Right renal pelvis (tissue), 4 donors: ENCODE results near the gene VPS13D. TPM values are rescaled to one million over a fixed set of nuclear protein-coding genes. Genes with fewer than 3 reads are reported as not detected.

ENCODE experiments used
- DNase-seq, 4 donors: peaks; one replicate each; pipeline ENCODE4 v3.0.0-alpha.2; 2013; ENCODE audit warnings: low read depth in 4 of 4, low spot score in 3 of 4, missing footprints in 1 of 4
- polyA plus RNA-seq, 4 donors: library from polyadenylated mRNA; unstranded; fragments of 120-200 nt; gene quantifications; one replicate each; pipeline ENCODE4 v1.2.1, GENCODE V29; 2013; ENCODE audit not compliant: insufficient read length in 4 of 4

The VPS13D gene
- polyA plus RNA-seq, 4 donors = 24.2 to 27.8 (median 26.3) TPM

DNA sequence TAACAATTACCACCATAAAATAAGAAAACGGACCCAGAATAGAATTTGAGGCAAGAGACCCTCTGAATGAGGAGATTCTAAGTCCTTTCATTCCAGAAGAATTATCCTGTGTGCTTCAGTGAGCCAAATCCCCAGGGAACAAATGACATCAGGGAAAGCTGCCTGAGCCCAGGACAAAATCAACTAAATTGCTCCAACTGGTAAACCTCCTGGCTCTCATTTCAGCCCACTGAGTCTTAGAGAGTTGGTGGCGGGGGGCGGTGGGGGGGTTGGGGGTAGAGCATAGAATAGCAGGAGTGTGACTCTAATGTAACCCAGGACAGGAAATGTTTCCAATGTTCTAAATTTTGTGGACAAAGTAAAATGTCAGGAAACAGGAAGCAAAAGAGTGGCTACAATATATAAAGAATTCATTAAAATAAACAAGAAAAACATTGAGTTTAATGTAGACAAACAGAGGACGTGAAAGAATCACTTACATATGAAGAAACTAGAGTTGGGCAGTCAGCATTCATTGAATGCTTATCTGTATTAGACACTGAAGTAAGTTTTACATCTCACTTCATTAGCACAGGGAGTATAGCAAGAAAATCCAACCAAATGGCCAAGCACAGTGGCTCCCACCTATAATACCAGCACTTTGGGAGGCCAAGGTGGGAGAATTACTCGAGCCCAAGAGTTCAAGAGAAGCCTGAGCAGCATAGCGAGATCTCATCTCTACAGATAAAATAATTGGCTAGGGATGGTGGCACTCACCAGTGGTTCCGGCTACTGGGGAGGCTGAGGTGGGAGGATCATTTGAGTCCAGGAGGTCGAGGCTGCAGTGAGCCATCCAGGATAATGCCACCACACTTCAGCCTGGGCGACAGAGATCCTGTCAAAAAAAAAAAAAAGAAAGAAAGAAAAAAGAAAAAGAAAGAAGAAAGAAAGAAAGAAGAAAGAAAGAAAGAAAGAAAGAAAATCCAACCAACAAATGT is 313.1 kb downstream of the VPS13D start:
- DNase-seq = no peak

DNA sequence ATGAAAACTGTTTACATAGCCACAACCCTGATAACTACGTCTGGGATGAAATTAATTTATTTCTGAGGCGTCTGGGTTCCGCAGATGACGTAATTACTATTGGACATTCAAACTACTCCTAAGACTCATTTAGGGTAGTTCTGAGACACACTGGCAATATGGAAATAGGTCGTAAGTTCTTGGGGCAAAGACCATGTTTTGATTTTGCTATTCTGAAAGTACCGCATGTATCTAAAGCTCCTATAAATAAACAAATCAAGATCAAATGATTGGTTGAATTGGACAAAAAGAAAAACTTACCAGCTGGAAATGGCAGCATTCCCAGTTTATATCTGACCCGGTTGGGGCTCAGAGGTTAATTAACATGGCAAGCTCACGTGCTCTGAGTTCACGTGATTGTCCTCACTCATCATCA is 313.9 kb downstream of the VPS13D start:
- no peak for DNase-seq

DNA sequence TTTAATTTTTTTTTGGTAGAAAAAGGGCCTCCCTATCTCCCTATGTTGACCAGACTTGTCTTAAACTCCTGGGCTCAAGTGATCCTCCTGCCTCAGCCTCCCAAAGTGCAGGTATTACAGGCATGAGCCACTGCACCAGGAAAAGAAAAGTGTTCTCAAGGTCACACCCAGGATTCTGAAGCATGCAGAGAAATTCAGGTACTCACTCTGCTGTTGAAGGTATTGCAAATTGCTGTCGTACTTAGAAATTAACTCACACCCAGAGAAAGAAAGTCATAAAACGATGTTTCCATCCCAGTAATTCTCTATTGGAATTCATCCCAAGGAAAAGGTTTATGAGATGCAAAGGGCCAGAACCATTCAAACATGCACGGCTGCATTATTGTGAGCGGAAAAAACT is 314.5 kb downstream of the VPS13D start:
- DNase-seq = no peak

DNA sequence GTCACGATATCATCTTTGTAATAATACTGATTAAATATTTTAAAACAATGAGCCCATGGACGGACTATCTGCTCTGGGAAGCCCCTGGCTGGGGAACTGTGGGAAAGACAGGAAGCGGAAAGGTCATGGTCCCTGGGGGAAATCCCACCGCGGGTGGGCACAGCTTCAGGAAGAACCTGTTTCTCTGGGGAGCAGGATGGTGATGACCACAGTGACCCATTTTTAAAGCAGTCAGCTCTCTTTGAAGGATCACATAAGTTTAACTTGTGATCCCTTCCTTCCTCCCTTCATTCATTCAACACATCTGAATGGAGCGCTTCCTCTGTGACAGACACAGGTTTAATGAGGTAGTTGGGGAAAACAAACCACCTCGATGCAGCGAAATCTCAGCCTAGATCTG is 315.2 kb downstream of the VPS13D start:
- no peak for DNase-seq

DNA sequence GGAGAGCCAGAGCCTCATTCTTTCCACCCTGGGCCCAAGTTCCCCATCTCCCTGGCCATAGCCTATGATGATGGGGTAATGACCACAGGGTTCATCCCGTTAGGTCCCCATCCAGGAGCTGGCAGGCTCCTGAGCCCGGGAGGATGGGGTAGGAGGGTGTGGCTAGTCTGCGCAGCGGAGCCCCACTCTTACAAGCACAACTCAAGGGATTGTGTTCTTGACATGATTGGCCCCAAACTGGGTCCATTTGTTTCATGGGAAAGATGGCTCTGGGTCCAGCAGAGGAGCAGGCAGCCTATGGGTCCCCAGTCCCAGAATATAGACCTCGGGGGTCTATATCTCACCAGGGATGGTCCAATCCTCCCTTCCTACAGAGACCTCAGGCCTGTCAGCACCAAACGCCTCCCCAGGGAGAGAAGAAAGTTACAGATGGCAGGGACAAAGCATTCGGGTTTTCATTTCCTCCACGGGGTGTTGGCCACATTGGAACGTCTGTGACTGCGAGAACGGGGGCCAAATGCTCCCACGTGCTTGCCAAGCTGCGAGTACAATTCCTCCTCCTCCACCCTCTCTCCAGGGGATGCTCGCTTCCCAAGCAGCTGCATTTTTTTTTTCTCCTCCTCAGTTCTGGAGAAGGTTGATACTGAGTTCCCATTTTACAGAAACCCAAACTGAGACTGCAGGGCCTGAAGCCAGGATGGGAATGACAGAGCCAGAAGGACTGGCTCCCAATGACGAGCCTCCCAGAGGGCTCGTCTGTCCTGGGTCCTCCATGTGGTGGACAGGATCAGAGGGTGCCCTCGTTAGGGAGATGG is 317.1 kb downstream of the VPS13D start:
- no peak for DNase-seq

DNA sequence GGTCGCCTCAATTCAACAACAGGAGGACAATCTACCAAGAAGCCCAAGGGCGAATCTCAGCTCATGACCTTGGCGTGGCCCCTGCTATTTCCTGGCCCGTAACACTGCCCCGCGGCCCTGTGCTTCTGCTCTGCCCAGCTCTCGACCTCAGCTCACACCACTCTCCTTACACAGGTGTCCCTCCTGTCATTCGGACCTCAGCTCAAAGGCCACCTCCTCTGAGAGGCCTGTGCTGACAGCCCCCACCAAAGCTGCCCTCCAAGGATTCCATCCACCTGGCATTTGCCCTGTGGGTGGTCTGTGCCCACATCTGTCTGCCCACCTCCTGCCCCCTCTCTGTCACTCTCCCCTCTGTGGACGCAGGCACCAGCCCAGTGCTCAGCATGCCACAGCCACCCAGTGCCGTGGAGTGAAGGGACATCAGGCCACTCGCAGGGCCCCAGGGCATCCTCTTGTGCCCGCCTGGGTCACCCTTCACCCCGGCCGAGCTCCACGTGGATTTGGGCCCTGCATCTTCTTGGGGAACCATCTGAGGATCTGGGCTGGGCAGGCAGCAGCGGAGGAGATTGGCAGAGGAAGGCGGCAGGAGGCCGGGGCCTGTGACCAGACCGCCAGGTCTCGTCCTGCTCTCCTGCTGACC is 317.9 kb downstream of the VPS13D start:
- no peak for DNase-seq

DNA sequence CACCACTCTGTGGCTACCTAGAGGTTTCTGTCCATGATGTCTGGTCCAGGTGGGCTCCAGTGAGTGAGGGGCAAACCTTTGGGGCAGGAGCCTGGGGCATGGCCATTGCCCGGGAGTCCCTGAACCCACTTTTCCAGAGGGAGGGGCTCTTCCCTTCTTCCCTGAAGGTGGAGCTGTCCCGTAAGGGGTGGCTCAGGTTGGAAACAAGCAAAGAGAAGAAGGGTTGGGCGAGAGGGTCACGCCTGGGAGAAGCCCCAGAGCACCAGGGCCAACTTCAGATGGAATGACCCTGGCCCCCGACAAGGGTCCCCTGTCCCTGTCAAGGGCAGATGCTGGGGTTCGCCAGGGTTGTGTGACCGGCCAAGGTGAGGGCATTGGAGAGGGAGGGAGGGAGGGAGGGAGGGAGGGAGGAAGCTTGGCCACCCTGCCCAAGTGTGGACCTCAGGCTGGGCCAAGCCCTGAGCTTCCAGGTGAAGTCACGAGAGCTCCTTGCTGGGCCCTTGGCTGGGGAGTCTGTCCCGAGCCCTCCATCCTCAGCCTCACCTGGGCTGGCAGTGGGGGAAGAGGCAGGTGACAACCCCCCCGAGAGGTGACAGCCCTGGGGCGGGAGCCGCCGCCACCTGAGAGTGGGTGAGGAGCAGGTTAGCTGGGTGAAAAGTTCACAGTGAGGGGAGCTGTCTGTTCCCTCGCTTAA is 318.6 kb downstream of the VPS13D start:
- DNase-seq = no peak

DNA sequence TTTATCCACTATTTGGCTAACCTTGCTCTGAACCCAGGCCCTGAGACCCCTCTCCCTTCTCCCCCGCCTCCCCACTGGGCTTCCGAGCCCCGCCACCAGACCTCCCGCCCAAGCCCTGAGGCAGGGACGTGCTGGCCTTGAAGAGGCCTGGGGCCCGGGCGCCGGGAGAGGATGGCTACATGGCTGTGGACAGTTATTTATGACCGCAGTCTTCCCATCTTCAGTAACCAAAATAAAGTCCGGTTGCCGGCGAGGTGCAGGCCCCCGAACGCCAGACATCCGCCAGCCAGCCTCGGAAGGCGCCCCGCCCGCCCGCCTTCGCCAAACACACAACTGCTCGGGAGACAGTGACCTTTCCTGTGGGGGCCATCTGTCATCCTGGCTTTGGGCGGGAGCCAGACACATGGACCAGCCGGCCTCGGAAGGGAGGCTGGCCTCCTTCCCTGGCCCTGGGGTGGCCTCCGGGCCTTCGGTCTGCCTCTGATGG is 319.2 kb downstream of the VPS13D start:
- peak in 1 of 4 donors; percentile 47 for DNase-seq

DNA sequence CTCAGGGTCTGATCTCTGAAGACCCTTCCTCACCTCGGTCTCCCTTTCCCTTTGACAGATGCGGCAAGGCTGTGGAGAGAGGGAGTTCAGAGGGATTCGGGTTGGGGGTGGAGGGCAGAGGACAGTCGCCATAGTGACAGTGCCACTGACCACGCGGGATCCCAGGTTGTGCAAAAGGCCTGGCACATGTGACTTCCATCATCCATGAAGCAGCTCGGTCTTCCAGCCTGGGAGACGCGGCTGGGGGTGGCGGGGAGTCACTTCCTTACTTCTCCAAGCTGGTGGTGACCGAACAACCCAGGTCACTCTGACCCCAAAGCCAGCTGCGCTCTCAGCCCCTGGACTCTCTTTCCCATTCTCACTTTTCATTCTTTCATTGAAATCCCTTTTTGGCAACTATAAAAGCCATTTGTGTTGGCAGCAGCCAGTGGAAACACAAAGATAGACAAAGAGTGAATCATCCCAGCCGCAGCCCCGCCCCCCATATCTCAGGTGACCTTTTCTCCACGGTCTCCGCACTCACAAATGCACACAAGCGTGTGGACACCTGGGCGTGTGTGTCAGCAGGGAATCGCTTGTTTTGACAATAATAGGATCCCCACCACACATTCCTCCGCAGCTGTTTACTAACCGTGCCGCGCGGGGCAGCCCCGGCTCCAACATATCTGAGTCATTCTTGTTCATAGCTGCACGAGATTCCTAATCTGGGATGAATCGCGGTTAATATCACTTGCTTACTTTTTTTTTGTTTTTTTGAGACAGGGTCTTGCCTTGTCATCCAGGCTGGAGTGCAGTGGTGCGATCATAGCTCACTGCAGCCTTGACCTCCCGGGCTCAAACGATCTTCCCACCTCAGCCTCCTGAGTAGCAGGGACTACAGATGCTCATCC is 319.9 kb downstream of the VPS13D start:
- peak in 1 of 4 donors; percentile 48 for DNase-seq

DNA sequence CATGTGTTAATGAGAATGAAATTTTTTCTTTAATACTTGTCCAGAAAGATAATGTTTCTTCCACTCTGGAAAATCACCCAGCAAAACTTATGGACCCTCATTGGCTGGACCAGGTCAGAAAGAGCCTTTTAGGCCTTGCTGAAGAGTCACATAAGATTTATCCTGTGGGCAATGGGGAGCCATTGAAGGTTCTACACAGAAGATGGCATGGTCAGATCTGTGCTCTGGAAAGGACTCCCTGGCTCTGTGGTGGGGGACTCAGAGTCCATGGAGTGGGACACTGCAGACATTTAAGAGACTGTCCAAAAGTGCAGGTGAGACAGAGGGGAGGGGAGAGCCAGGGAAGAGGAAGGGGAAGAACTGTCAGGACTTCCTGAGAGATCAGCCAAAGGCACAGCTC is 321.8 kb downstream of the VPS13D start:
- DNase-seq = no peak

DNA sequence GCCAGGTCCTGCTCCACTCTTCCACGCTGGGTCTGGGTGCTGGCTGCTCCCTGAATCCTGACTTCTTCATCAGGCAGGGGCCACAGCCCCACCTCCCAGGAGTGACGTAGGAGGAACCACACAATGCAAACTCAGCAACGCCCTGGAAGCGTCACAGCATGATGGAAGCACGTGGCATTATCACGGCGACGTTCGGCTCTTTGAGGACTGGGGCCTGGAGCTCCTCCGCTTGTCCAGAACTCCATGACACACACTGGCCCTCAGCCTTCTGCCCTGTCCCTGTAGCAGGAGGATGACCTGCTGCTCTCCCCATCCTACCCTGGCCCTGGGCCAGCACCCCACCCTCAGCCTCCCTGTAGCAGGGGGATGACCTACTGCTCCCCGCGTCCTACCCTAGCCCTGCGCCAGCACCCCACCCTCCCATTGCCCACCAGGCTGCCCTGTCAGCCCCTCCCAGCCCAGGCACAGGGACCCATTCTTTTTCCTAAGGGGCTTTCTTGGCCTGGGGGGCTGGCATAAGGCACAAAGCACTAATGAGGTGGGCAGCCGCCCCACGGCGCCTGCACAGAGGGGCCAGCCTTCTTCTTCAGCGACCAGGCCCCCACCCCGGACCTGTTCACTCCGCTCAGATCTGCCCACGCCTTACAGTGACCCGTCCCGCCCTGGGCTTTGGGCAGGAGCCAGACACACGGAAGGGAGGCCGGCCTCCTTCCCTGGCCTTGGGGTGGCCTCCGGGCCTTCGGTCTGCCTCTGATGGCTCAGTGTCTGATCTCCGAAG is 322.5 kb downstream of the VPS13D start:
- DNase-seq = no peak

DNA sequence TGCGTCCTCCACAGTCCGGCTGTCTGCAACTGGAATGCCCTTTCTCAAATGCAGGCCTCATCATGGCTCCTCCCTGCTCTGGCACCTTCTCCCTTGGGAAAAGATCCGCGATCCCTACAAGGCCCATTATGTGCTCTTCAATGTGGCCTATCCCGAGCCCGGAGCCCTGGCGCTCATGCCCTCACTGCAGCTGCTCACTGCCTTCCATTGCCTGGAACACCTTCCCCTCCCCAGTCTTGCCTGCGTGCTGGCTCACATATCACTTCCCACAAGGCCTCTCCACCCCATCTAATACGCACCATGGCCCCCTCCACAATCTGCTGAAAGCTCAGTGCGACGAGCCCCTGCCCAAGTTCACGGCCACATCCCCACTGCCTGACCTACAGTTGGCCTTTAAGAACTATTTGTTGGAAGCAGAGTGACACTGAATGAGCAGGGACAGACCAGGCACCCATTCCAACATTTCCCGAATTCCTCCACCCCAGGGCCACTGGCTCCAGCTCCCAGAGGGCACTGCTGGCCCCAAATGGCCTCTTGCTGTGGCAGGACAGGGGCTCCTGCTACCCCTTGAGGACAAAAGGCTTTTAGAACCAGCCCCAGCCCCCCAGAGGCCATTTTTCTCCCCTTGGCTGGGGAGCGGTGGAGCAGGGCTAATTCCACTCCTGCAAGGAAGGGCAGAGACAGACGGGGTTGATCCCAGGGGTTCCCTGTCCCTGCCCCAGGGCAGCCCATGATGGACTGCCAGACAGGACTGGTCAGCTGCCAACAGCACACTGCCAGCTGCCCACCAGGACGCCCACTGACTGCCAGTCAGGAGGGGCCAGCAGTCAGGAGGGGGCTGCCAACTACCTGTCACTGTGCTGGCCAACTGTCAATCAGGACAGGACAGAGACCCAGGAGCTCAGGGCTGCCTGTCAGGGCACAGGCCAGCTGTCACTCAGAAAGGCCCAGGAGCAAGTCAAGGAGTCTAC is 323.4 kb downstream of the VPS13D start:
- no peak for DNase-seq

DNA sequence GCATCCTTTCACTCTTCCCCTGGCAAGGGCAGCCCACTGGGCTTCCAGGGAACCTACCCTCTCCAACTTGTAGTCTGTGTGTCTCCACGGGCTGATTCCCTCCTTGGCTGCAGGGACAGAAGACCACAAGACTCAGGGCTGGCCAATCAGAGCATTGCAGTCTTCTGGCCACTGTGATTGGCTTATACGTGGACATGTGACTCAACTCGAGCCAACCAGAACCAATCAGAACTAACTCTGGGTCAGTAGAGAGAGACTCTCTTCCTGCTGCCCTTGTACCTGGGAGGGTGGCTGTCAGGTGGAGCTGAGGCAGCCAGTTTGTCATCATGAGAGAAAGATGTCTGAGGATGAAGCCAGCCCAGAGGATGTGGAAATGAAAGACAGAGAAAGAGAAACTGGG is 324.1 kb downstream of the VPS13D start:
- no peak for DNase-seq

DNA sequence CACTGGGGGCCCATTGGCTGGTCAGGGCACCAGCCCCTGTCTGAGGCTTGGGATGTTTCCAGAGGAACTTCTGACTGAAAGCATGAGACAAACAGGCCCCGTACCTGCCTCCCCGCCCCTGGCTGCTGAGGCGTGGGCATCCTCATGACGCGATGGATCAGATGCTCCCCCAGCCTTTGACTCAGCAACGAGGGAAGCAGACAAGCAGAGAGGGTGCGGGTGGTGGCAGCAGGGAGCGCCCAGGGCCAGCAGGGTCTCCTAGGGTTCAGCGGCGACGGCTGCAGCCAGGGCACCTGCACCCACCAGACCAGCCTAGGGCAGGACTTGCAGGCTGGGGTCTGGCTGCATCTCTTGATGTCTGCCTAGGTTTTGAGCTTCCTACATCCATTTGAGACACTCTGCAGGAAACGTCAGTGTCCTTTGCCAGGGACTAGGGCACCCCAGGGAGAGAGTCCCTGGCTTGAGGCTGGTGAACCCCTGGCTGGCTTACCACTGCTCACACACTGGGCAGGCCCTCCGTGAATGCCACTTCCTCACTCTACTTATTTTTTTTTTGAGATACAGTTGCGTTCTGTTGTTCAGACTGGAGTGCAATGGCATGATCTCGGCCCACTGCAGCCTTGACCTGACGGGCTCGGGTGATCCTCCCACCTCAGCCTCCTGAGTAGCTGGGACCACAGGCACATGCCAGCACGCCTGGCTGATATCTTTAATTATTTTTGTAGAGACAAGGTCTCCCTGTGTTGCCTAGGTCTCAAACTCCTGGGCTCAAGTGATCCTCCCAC is 324.9 kb downstream of the VPS13D start:
- no peak for DNase-seq

DNA sequence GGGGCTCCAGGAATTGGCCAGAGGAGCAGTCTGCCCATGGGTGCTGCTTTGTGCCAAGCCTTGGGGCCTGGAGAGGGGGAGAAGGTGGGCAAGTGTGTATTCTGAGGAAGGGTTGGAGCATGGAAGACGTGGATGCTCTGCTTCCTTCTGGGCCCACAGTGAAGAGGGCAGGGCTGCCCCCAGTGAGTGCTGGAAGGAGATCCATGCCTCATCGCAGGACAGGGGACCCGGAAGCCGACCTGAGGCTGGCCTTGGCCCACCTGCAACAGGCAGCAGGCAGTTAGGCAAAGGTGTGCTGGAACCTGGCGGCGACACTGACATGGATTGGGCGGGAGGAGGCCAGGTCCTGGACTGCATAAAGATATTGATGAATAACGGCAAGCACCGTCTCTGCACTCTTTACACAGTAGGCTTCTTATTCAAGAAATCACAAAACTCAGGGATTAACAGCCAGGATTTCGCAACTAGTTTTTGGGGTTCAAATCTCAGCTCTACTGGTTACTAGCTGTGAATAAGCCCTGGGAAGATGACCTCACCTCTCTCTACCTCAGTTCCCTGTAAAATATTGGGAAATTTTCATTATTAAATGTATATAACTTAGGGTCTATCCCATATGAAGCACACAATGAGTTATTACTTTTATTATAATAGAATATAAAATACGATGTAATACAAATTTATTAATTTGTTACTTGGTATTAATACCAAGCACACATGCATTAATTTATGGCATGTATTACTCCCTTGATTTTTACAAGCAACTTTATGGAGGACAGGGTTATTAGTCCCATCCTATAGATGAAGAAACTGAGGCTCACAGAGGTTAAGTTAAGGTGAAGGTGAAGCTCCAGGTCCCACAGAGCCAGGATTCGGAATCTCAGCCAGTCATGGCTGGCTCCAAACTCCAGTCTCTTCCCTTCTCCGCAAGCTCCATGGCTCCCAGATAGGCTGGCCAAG is 325.9 kb downstream of the VPS13D start:
- no peak for DNase-seq
